Measurements from ENCODE around the gene APLF. TPM values are rescaled to one million over a fixed set of nuclear protein-coding genes. Genes with fewer than 3 reads are reported as not detected.

The APLF gene
- total and polyA plus RNA-seq, 2 of the 8 experiments (the other 6 are each of a cell fraction or from before 2014, with no cell fraction given), result 4.4 to 7.3 TPM

- no peak overlapping the region for H4K8ac ChIP-seq (ENCODE audit: extremely low read depth, insufficient read depth, low read length)
- H3K4me1 ChIP-seq (replicated peaks in 1 of 4; ENCODE audit: control insufficient read depth in 3 of 4, insufficient read depth in 4 of 4, low read length in 3 of 4), result no peaks in the 10 kb centered on the region
- no peak overlapping the region for H2BK120ac ChIP-seq (replicated peaks; ENCODE audit: low read depth, low read length)
- DNase-seq (ENCODE audit: low read depth in 1 of 2, low spot score in 2 of 2), result no peak
- H2BK5ac ChIP-seq (ENCODE audit: low read depth, low read length), result no peak overlapping the region
- no peaks in the 10 kb centered on the region for H3K27me3 ChIP-seq (replicated peaks in 1 of 4; ENCODE audit: control insufficient read depth in 3 of 4, extremely low read depth in 1 of 4, insufficient read depth in 3 of 4, low read length in 3 of 4)
- H2BK12ac ChIP-seq (ENCODE audit: low read depth, low read length), result no peak overlapping the region
- no peaks in the 10 kb centered on the region for H3K79me2 ChIP-seq (ENCODE audit: control insufficient read depth in 1 of 2, insufficient read depth in 2 of 2, low read length in 2 of 2)
- no peak overlapping the region for H4K5ac ChIP-seq (ENCODE audit: insufficient read length, low read depth, low read length)
- TF ChIP-seq TBP (IDR thresholded peaks at IDR 0.05; ENCODE audit: low read depth, low read length) (no peak), HDAC6 (IDR thresholded peaks at IDR 0.05; ENCODE audit: low read depth, low read length) (no peak), CTBP2 (IDR thresholded peaks at IDR 0.05; ENCODE audit: borderline replicate concordance, insufficient read depth, insufficient read length, low read length) (no peak), PHF8 (conservative IDR thresholded peaks at IDR 0.05; ENCODE audit: low read depth, low read length) (no peak), KDM5A (IDR thresholded peaks at IDR 0.05; ENCODE audit: low read length) (no peak), ATF2 (IDR thresholded peaks at IDR 0.05; ENCODE audit: low read length) (no peak), POU5F1 (IDR thresholded peaks at IDR 0.05; ENCODE audit: low read depth, low read length) (no peak), EGR1 (IDR thresholded peaks at IDR 0.05; ENCODE audit: borderline replicate concordance, low read depth, low read length) (no peak), KDM1A (IDR thresholded peaks at IDR 0.05; ENCODE audit: borderline replicate concordance, low read length) (no peak)
- WGBS, 2 experiments (ENCODE audit: extremely low coverage in 1 of 2, insufficient coverage in 1 of 2, insufficient read length in 1 of 2, insufficient replicate concordance in 2 of 2, low coverage in 1 of 2, low lambda C conversion rate in 2 of 2, missing lambda C conversion rate in 1 of 2), result 81% methylated on average over 1 of the region's 1 CpG; no CpG with 5 or more reads in 1 of the 2 experiments
- CTCF ChIA-PET (ENCODE audit: partially characterized antibody), result no interaction called here
- H2AK5ac ChIP-seq (ENCODE audit: low read depth, low read length), result no peak overlapping the region
- no peak overlapping the region for H3K18ac ChIP-seq (ENCODE audit: extremely low read depth, low read length)
- no peaks in the 10 kb centered on the region for H3K23me2 ChIP-seq (ENCODE audit: low read depth, low read length)
- no peak overlapping the region for H3K23ac ChIP-seq (ENCODE audit: insufficient read length)
- no peak overlapping the region for H3K4ac ChIP-seq (replicated peaks; ENCODE audit: insufficient read length, low read depth, low read length)
- no peak overlapping the region for H3K4me2 ChIP-seq (ENCODE audit: insufficient read depth in 1 of 2, low read depth in 2 of 2, low read length in 2 of 2)
- no peaks in the 10 kb centered on the region for H3K9me3 ChIP-seq (ENCODE audit: insufficient read depth in 2 of 2, low read depth in 1 of 2, low read length in 1 of 2)
- H3K9ac ChIP-seq (replicated peaks in 1 of 4; ENCODE audit: extremely low read depth in 1 of 4, low read depth in 3 of 4, low read length in 3 of 4), result no peak overlapping the region
- H2BK20ac ChIP-seq (ENCODE audit: low read length), result no peak overlapping the region
- H2AFZ ChIP-seq (ENCODE audit: low read length), result no peak overlapping the region
- no peak overlapping the region for H2BK15ac ChIP-seq (ENCODE audit: low read length)
- no peaks in the 10 kb centered on the region for H4K20me1 ChIP-seq (replicated peaks in 1 of 2; ENCODE audit: control insufficient read depth in 1 of 2, insufficient read depth in 2 of 2, low read length in 2 of 2)
- no peaks in the 10 kb centered on the region for H3K36me3 ChIP-seq (ENCODE audit: control insufficient read depth in 2 of 4, insufficient read depth in 4 of 4, low read length in 3 of 4)
- no peak overlapping the region for H4K91ac ChIP-seq (replicated peaks; ENCODE audit: insufficient read length, low read length)
- no peak overlapping the region for H3K14ac ChIP-seq (ENCODE audit: insufficient read length)
- POLR2A ChIA-PET (ENCODE audit: partially characterized antibody), result no interaction called here
- no peak overlapping the region for H3K56ac ChIP-seq (replicated peaks; ENCODE audit: insufficient read length, low read depth, low read length)
- FAIRE-seq, result no peak
- H3K4me3 ChIP-seq (ENCODE audit: extremely low read depth in 1 of 4, insufficient read depth in 2 of 4, low read depth in 3 of 4, low read length in 4 of 4), result no peak overlapping the region
- H3K79me1 ChIP-seq (ENCODE audit: low read depth, low read length), result no peaks in the 10 kb centered on the region
- H3K27ac ChIP-seq (ENCODE audit: low read depth, low read length), result no peak overlapping the region
Measured at GRCh38 chr2:68458981-68459380, 8.4 kb upstream of the APLF start.
